NCI-H526 (cell line): ENCODE data around the gene MAPK8IP3.
"Not testable (repeated sequence)": the region's sequence is repeated elsewhere in the genome, so short reads cannot be mapped to it uniquely, and the experiment has no call there.

ENCODE experiments used
- DNase-seq, 2 experiments: peaks; one replicate each; lab custom pipeline; 2025; lab: John Stamatoyannopoulos, UW

MAPK8IP3 gene

GRCh38 chr16:1678500-1679098 lies 27.4 kb upstream of the MAPK8IP3 start:
- peak in 1 of 2 experiments; percentile 40 for DNase-seq

GRCh38 chr16:1680361-1680760 lies 25.6 kb upstream of the MAPK8IP3 start:
- DNase-seq, result no peak

- no peak for DNase-seq
Observed at GRCh38 chr16:1681032-1681431, 25.0 kb upstream of the MAPK8IP3 start.

GRCh38 chr16:1687427-1688316 lies 18.3 kb upstream of the MAPK8IP3 start:
- DNase-seq, result no peak

- DNase-seq, result no peak
Observed at GRCh38 chr16:1688807-1689560, 17.0 kb upstream of the MAPK8IP3 start.

- DNase-seq, result no peak
Observed at GRCh38 chr16:1689853-1690252, 16.1 kb upstream of the MAPK8IP3 start.

- no peak for DNase-seq
Observed at GRCh38 chr16:1690810-1691209, 15.2 kb upstream of the MAPK8IP3 start.

GRCh38 chr16:1691276-1691675 lies 14.7 kb upstream of the MAPK8IP3 start:
- no peak for DNase-seq

GRCh38 chr16:1691956-1692355 lies 14.0 kb upstream of the MAPK8IP3 start:
- no peak for DNase-seq

GRCh38 chr16:1696863-1697262 lies 9.1 kb upstream of the MAPK8IP3 start:
- DNase-seq, result no peak

- no peak for DNase-seq
Observed at GRCh38 chr16:1698680-1699079, 7.3 kb upstream of the MAPK8IP3 start.

- DNase-seq, result no peak
Observed at GRCh38 chr16:1700246-1700645, 5.7 kb upstream of the MAPK8IP3 start.

- DNase-seq, result no peak
Observed at GRCh38 chr16:1701216-1701878, 4.6 kb upstream of the MAPK8IP3 start.

- DNase-seq, result not testable (repeated sequence)
Observed at GRCh38 chr16:1705324-1705687, 689 bp upstream of the MAPK8IP3 start.

GRCh38 chr16:1706386-1707192 lies 594 bp downstream of the MAPK8IP3 start:
- DNase-seq, result peak in 1 of 2 experiments; percentile 65

GRCh38 chr16:1707193-1707790 lies 1.3 kb downstream of the MAPK8IP3 start:
- DNase-seq, result peak in 1 of 2 experiments; percentile 13

GRCh38 chr16:1708083-1708767 lies 2.2 kb downstream of the MAPK8IP3 start:
- DNase-seq, result no peak

GRCh38 chr16:1708768-1709180 lies 2.8 kb downstream of the MAPK8IP3 start:
- no peak for DNase-seq

- DNase-seq, result no peak
Observed at GRCh38 chr16:1709356-1709755, 3.4 kb downstream of the MAPK8IP3 start.

- DNase-seq, result no peak
Observed at GRCh38 chr16:1710811-1711507, 5.0 kb downstream of the MAPK8IP3 start.
